AG04450 (cell line): Measurements from ENCODE around the gene DTD1. TPM values are rescaled to one million over a fixed set of nuclear protein-coding genes. Genes with fewer than 3 reads are reported as not detected.

Source experiments
- CTCF ChIA-PET: fragments of 300-600, 350-600 bp; formaldehyde crosslinking; extraction: SDS; loops from one replicate; lab custom pipeline; 2022; ENCODE audit warnings: antibody characterized with exemption, inconsistent platforms; lab: Charles Lee
- POLR2A ChIA-PET: fragments of 350-600 bp; formaldehyde crosslinking; extraction: SDS; loops from one replicate; lab custom pipeline; 2021; ENCODE audit warnings: antibody characterized with exemption, inconsistent platforms; lab: Yijun Ruan, JAX
- DNase-seq: peaks from one replicate; pipeline ENCODE4 v3.0.0-alpha.2; 2011; ENCODE audit warnings: low read depth, low spot score
- H3K27ac ChIP-seq: one replicate; pipeline ENCODE4 v1.5.1; 2012; ENCODE audit warnings: low read depth, low read length, control low read depth
- H3K27me3 ChIP-seq: one replicate; pipeline ENCODE4 v1.6.0; 2012; ENCODE audit warnings: low read length; ENCODE audit not compliant: control insufficient read depth, insufficient read depth
- H3K4me3 ChIP-seq: 2 replicates; pipeline ENCODE4 v1.5.1; 2011; ENCODE audit warnings: mild to moderate bottlenecking, low read depth, low read length, control low read depth
- H3K9me3 ChIP-seq: 2 replicates; pipeline ENCODE4 v1.5.1; 2012; ENCODE audit warnings: low read length; ENCODE audit not compliant: control insufficient read depth, insufficient read depth
- CTCF ChIP-seq: IDR thresholded peaks from 2 replicates; pipeline ENCODE4 v1.5.1; 2011; ENCODE audit warnings: low read depth, low read length, control low read depth, inconsistent platforms
- polyA plus RNA-seq: library from polyadenylated mRNA; depleted of rRNA; stranded (reverse); fragments of >200 nt; gene quantifications from 2 replicates; pipeline ENCODE4 v1.2.3, GENCODE V29; 2011

The DTD1 gene
- polyA plus RNA-seq, 1 experiment: 50.0 TPM

GRCh38 chr20:18571578-18571977 lies 16.3 kb upstream of the DTD1 start:
- TF ChIP-seq CTCF: no peak
- H3K27ac ChIP-seq: no peak overlapping the region
- CTCF ChIA-PET: no interaction called here
- DNase-seq: no peak
- POLR2A ChIA-PET: no interaction called here
- H3K9me3 ChIP-seq: no peaks in the 10 kb centered on the region
- no peaks in the 10 kb centered on the region for H3K27me3 ChIP-seq
- H3K4me3 ChIP-seq: no peak overlapping the region

- no peak for TF ChIP-seq CTCF
- POLR2A ChIA-PET: no interaction called here
Measured at GRCh38 chr20:18577942-18578341, 9.9 kb upstream of the DTD1 start.

GRCh38 chr20:18578581-18578980 lies 9.3 kb upstream of the DTD1 start:
- Histone ChIP-seq H3K27me3 (no peaks in the 10 kb centered on the region), H3K27ac (no peak overlapping the region), H3K4me3 (no peak overlapping the region), H3K9me3 (no peaks in the 10 kb centered on the region)
- POLR2A ChIA-PET: no interaction called here
- TF ChIP-seq CTCF: no peak
- no peak for DNase-seq
- CTCF ChIA-PET: interaction anchor here (0.8 kb wide), 1 partner anchor 10 kb away, joined by 5 read pairs; the partner anchor contains the start of gene DTD1

More at GRCh38 chr20:18577942-18578341, 9.9 kb upstream of the DTD1 start:
- Histone ChIP-seq H3K27me3 (no peaks in the 10 kb centered on the region), H3K4me3 (no peak overlapping the region), H3K9me3 (no peaks in the 10 kb centered on the region), H3K27ac (no peak overlapping the region)
- DNase-seq: no peak
- CTCF ChIA-PET: no interaction called here

- TF ChIP-seq CTCF: no peak
- H3K4me3 ChIP-seq: no peak overlapping the region
- H3K9me3 ChIP-seq: no peaks in the 10 kb centered on the region
- no peaks in the 10 kb centered on the region for H3K27me3 ChIP-seq
- CTCF ChIA-PET: no interaction called here
- POLR2A ChIA-PET: no interaction called here
- H3K27ac ChIP-seq: no peak overlapping the region
- DNase-seq: no peak
Measured at GRCh38 chr20:18580012-18580411, 7.8 kb upstream of the DTD1 start.

- Histone ChIP-seq H3K27me3 (no peaks in the 10 kb centered on the region), H3K4me3 (no peak overlapping the region), H3K9me3 (no peaks in the 10 kb centered on the region), H3K27ac (no peak overlapping the region)
- ChIA-PET POLR2A (interaction anchor here (0.7 kb wide), 1 partner anchor 415 kb away, joined by 6 read pairs; no protein-coding TSS in a partner anchor), CTCF (interaction anchor here (0.9 kb wide), 1 partner anchor 10 kb away, joined by 5 read pairs; no protein-coding TSS in a partner anchor)
- TF ChIP-seq CTCF: no peak
- no peak for DNase-seq
Measured at GRCh38 chr20:18585134-18585533, 2.7 kb upstream of the DTD1 start.
